ENCODE results near the gene ZNF638. TPM values are rescaled to one million over a fixed set of nuclear protein-coding genes. Genes with fewer than 3 reads are reported as not detected.
"Not testable (repeated sequence)": the region's sequence is repeated elsewhere in the genome, so short reads cannot be mapped to it uniquely, and the experiment has no call there.

The ZNF638 gene
- total and polyA plus RNA-seq, 4 donors = 23.8 to 184 (median 127) TPM

DNA sequence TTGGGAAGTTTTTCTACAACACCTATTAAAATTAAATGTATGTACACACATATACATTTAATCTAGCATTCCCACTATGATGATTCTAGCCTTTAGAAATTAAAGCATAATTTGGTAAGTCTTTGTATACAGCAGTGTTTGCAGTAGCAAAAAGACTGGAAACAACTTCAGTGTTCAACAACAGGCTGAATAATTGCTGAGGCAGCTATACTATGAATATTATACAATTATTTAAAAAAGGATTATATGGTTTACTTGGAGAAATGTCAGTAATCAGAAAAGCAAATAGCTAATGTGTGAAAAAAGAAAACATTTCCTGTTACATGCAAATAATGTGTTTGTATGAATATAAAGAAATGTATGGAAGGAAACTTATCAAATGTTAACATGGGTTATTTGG, 1.4 kb upstream of the ZNF638 start:
- Histone ChIP-seq H3K36me3 (ENCODE audit: control insufficient read depth in 1 of 2, insufficient read depth in 2 of 2, low read length in 1 of 2) (no peaks in the 10 kb centered on the region), H3K9me3 (ENCODE audit: control insufficient read depth, low read length) (no peaks in the 10 kb centered on the region), H3K27me3 (ENCODE audit: control insufficient read depth in 1 of 2, insufficient read depth in 2 of 2, low read length in 1 of 2) (no peaks in the 10 kb centered on the region), H3K4me1 (ENCODE audit: control insufficient read depth in 1 of 2, insufficient read depth in 2 of 2, low read length in 2 of 2) (no peaks in the 10 kb centered on the region), H3K27ac (ENCODE audit: low read depth in 1 of 2, low read length in 2 of 2) (no peak overlapping the region), H3K4me3 (ENCODE audit: low read length in 2 of 2) (no peak overlapping the region)
- no peak for DNase-seq
- intact Hi-C loops (cut with DNase I) = loop anchor here in 1 of 2 donors (10.0 kb wide), 1 partner anchor 105 kb away; the partner anchor contains the start of gene PAIP2B
- no peak for ATAC-seq (ENCODE audit: low FRiP score)

DNA sequence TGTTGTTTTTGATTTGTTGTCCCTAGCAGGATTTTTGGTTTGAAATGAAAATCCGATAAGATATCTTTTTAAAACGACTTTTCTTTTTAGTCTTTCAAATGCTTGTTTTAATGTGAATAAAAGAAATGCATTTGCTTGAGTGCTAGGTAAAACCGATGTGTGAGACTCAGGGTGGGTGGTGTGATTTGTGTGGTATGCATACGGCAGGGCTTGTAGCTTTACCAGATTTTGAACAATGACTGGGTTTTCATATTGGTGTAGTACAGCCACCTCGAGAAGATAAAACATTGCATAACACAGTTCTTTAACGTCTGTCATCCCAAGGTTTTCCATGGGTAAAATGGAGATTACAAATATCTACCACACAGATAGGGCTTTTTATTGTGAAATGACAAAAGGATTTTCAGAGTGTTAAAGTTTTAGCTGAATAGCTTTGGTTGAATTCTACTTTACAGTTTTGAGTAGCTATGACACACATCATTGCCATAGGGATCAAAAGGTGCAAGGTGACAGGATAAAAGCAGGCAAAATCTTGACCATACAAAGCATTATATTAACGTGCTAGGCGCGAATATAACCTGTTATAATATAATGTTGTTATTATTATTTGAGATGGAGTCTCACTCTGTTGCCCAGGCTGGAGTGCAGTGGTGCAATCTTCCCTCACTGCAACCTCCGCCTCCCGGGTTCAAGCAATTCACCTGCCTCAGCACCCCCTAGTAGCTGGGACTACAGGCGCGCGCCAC, 824 bp upstream of the ZNF638 start:
- WGBS, 2 donors = 49 to 52% methylated on average over 14 of the region's 14 CpGs
- intact Hi-C loops (cut with DNase I) = loop anchor here in 1 of 2 donors (10.0 kb wide), 1 partner anchor 106 kb away; the partner anchor contains the start of gene PAIP2B
- Histone ChIP-seq H3K27me3 (ENCODE audit: control insufficient read depth in 1 of 2, insufficient read depth in 2 of 2, low read length in 1 of 2) (no peaks in the 10 kb centered on the region), H3K36me3 (ENCODE audit: control insufficient read depth in 1 of 2, insufficient read depth in 2 of 2, low read length in 1 of 2) (no peaks in the 10 kb centered on the region), H3K4me1 (ENCODE audit: control insufficient read depth in 1 of 2, insufficient read depth in 2 of 2, low read length in 2 of 2) (no peaks in the 10 kb centered on the region), H3K9me3 (ENCODE audit: control insufficient read depth, low read length) (no peaks in the 10 kb centered on the region), H3K4me3 (ENCODE audit: low read length in 2 of 2) (no peak overlapping the region), H3K27ac (ENCODE audit: low read depth in 1 of 2, low read length in 2 of 2) (no peak overlapping the region)
- no peak for DNase-seq
- ATAC-seq (ENCODE audit: low FRiP score) = no peak

DNA sequence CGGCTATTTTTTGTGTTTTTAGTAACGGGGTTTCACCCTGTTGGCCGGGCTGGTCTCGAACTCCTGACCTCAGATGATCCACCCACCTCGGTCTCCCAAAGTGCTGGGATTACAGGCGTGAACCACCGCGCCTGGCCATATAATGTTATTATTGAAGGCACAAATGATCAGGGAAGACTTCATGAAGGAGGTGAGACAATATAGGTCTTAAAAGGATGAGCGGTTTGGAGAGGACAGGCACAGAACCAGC, 326 bp upstream of the ZNF638 start:
- DNase-seq; H3K4me1 ChIP-seq (ENCODE audit: control insufficient read depth in 1 of 2, insufficient read depth in 2 of 2, low read length in 2 of 2); H3K36me3 ChIP-seq (ENCODE audit: control insufficient read depth in 1 of 2, insufficient read depth in 2 of 2, low read length in 1 of 2); H3K27me3 ChIP-seq (ENCODE audit: control insufficient read depth in 1 of 2, insufficient read depth in 2 of 2, low read length in 1 of 2); H3K27ac ChIP-seq (ENCODE audit: low read depth in 1 of 2, low read length in 2 of 2); H3K9me3 ChIP-seq (ENCODE audit: control insufficient read depth, low read length); ATAC-seq (ENCODE audit: low FRiP score): not testable (repeated sequence)
- intact Hi-C loops (cut with DNase I) = loop anchor here in 1 of 2 donors (10.0 kb wide), 1 partner anchor 106 kb away; the partner anchor contains the start of gene PAIP2B
- peak overlapping the region in 1 of 2 donors; percentile 41 for H3K4me3 ChIP-seq (ENCODE audit: low read length in 2 of 2)
- WGBS, 2 donors = 3 to 6% methylated on average over 9 of the region's 9 CpGs

- no peaks in the 10 kb centered on the region for H3K4me1 ChIP-seq (ENCODE audit: control insufficient read depth in 1 of 2, insufficient read depth in 2 of 2, low read length in 2 of 2)
- ATAC-seq (ENCODE audit: low FRiP score) (no peak), DNase-seq (no peak)
- intact Hi-C loops (cut with DNase I) = loop anchor here in 1 of 2 donors (10.0 kb wide), 1 partner anchor 108 kb away; the partner anchor contains the start of gene PAIP2B
- H3K27ac ChIP-seq (ENCODE audit: low read depth in 1 of 2, low read length in 2 of 2) = peak overlapping the region in 1 of 2 donors; percentile 54
- H3K4me3 ChIP-seq (ENCODE audit: low read length in 2 of 2) = peak overlapping the region; percentile 51 to 93
- H3K27me3 ChIP-seq (ENCODE audit: control insufficient read depth in 1 of 2, insufficient read depth in 2 of 2, low read length in 1 of 2) = no peaks in the 10 kb centered on the region
- no peaks in the 10 kb centered on the region for H3K36me3 ChIP-seq (ENCODE audit: control insufficient read depth in 1 of 2, insufficient read depth in 2 of 2, low read length in 1 of 2)
- no peaks in the 10 kb centered on the region for H3K9me3 ChIP-seq (ENCODE audit: control insufficient read depth, low read length)
- whole genome bisulfite sequencing, 2 donors = 0% methylated on average over 6 of the region's 6 CpGs
Measured at GRCh38 chr2:71332435-71332796, 834 bp downstream of the ZNF638 start.

GRCh38 chr2:71333619-71334018, 2.0 kb downstream of the ZNF638 start:
- Histone ChIP-seq H3K36me3 (ENCODE audit: control insufficient read depth in 1 of 2, insufficient read depth in 2 of 2, low read length in 1 of 2) (no peaks in the 10 kb centered on the region), H3K9me3 (ENCODE audit: control insufficient read depth, low read length) (no peaks in the 10 kb centered on the region), H3K27ac (ENCODE audit: low read depth in 1 of 2, low read length in 2 of 2) (no peak overlapping the region), H3K27me3 (ENCODE audit: control insufficient read depth in 1 of 2, insufficient read depth in 2 of 2, low read length in 1 of 2) (no peaks in the 10 kb centered on the region), H3K4me1 (ENCODE audit: control insufficient read depth in 1 of 2, insufficient read depth in 2 of 2, low read length in 2 of 2) (no peaks in the 10 kb centered on the region), H3K4me3 (ENCODE audit: low read length in 2 of 2) (peak overlapping the region; percentile 51 to 93)
- 50 to 51% methylated on average over 3 of the region's 3 CpGs for WGBS, 2 donors
- no peak for ATAC-seq (ENCODE audit: low FRiP score)
- DNase-seq = no peak
- intact Hi-C loops (cut with DNase I) = loop anchor here in 1 of 2 donors (10.0 kb wide), 1 partner anchor 109 kb away; the partner anchor contains the start of gene PAIP2B

DNA sequence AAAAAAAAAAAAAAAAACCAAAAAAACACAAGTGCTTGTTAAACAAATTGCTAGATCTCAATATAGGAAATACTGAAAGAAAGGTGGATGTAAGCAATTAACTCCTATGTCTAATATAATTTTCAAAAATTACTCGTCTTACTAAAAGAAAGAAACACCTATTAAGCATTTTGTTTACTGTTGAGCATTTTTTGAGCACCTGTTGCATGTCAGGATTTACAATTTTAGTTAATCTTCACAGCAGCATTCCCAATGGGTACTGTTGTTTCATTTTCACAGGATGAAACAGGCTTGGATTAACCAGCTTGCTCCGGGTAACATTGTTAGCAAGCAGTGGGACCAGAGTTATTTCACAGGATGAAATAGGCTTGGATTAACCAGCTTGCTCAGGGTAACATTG, 4.8 kb downstream of the ZNF638 start:
- no peaks in the 10 kb centered on the region for H3K27me3 ChIP-seq (ENCODE audit: control insufficient read depth in 1 of 2, insufficient read depth in 2 of 2, low read length in 1 of 2)
- ATAC-seq (ENCODE audit: low FRiP score) (no peak), DNase-seq (no peak)
- intact Hi-C loops (cut with DNase I) = loop anchor here in 1 of 2 donors (5.0 to 10.0 kb wide), 2 partner anchors 36 to 112 kb away; partner anchors contain the start of gene PAIP2B
- 72 to 74% methylated on average over 2 of the region's 2 CpGs for WGBS, 2 donors
- H3K27ac ChIP-seq (ENCODE audit: low read depth in 1 of 2, low read length in 2 of 2) = no peak overlapping the region
- no peak overlapping the region for H3K4me3 ChIP-seq (ENCODE audit: low read length in 2 of 2)
- no peaks in the 10 kb centered on the region for H3K36me3 ChIP-seq (ENCODE audit: control insufficient read depth in 1 of 2, insufficient read depth in 2 of 2, low read length in 1 of 2)
- no peaks in the 10 kb centered on the region for H3K9me3 ChIP-seq (ENCODE audit: control insufficient read depth, low read length)
- peaks cover 0 to 2% of the 10 kb centered on the region in 2 donors for H3K4me1 ChIP-seq (ENCODE audit: control insufficient read depth in 1 of 2, insufficient read depth in 2 of 2, low read length in 2 of 2)

GRCh38 chr2:71336802-71337201, 5.2 kb downstream of the ZNF638 start:
- peak; percentile 75 for ATAC-seq (ENCODE audit: low FRiP score)
- intact Hi-C loops (cut with DNase I) = loop anchor here in 1 of 2 donors (5.0 to 10.0 kb wide), 2 partner anchors 35 to 112 kb away; partner anchors contain the start of gene PAIP2B
- H3K4me3 ChIP-seq (ENCODE audit: low read length in 2 of 2) = no peak overlapping the region
- H3K27me3 ChIP-seq (ENCODE audit: control insufficient read depth in 1 of 2, insufficient read depth in 2 of 2, low read length in 1 of 2) = no peaks in the 10 kb centered on the region
- no peak overlapping the region for H3K27ac ChIP-seq (ENCODE audit: low read depth in 1 of 2, low read length in 2 of 2)
- H3K36me3 ChIP-seq (ENCODE audit: control insufficient read depth in 1 of 2, insufficient read depth in 2 of 2, low read length in 1 of 2) = no peaks in the 10 kb centered on the region
- peaks cover 0 to 2% of the 10 kb centered on the region in 2 donors for H3K4me1 ChIP-seq (ENCODE audit: control insufficient read depth in 1 of 2, insufficient read depth in 2 of 2, low read length in 2 of 2)
- no peak for DNase-seq
- no peaks in the 10 kb centered on the region for H3K9me3 ChIP-seq (ENCODE audit: control insufficient read depth, low read length)

DNA sequence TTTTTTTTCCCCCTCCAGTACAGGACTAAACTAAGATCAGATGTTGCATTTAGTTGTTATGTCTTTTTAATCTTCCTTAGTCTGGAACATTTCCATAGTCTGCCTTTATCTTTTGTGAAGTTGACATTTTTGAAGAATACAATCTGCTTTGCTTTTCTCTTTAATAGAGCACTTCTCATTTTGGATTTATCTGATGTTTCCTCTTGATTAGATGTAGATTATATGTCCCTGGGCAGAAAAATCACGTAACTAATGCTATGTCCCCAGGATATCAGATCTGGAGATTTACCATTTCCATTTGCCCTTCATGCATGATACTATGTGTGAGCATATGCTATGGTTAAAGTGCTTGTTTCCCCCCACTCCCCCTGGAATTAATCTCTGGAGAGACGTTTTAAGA, 6.2 kb downstream of the ZNF638 start:
- intact Hi-C loops (cut with DNase I) = loop anchor here in 1 of 2 donors (5.0 to 10.0 kb wide), 2 partner anchors 35 to 113 kb away; partner anchors contain the start of gene PAIP2B
- peaks cover 2% of the 10 kb centered on the region in 2 donors for H3K4me1 ChIP-seq (ENCODE audit: control insufficient read depth in 1 of 2, insufficient read depth in 2 of 2, low read length in 2 of 2)
- WGBS, 2 donors = 42 to 56% methylated on average over 2 of the region's 2 CpGs
- no peaks in the 10 kb centered on the region for H3K27me3 ChIP-seq (ENCODE audit: control insufficient read depth in 1 of 2, insufficient read depth in 2 of 2, low read length in 1 of 2)
- H3K36me3 ChIP-seq (ENCODE audit: control insufficient read depth in 1 of 2, insufficient read depth in 2 of 2, low read length in 1 of 2) = no peaks in the 10 kb centered on the region
- H3K27ac ChIP-seq (ENCODE audit: low read depth in 1 of 2, low read length in 2 of 2) = no peak overlapping the region
- no peaks in the 10 kb centered on the region for H3K9me3 ChIP-seq (ENCODE audit: control insufficient read depth, low read length)
- ATAC-seq (ENCODE audit: low FRiP score) (no peak), DNase-seq (no peak)
- no peak overlapping the region for H3K4me3 ChIP-seq (ENCODE audit: low read length in 2 of 2)

- ATAC-seq (ENCODE audit: low FRiP score) (no peak), DNase-seq (no peak)
- Histone ChIP-seq H3K4me3 (ENCODE audit: low read length in 2 of 2) (no peak overlapping the region), H3K27me3 (ENCODE audit: control insufficient read depth in 1 of 2, insufficient read depth in 2 of 2, low read length in 1 of 2) (no peaks in the 10 kb centered on the region), H3K9me3 (ENCODE audit: control insufficient read depth, low read length) (no peaks in the 10 kb centered on the region), H3K36me3 (ENCODE audit: control insufficient read depth in 1 of 2, insufficient read depth in 2 of 2, low read length in 1 of 2) (no peaks in the 10 kb centered on the region), H3K4me1 (ENCODE audit: control insufficient read depth in 1 of 2, insufficient read depth in 2 of 2, low read length in 2 of 2) (peaks cover 2% of the 10 kb centered on the region in 2 donors), H3K27ac (ENCODE audit: low read depth in 1 of 2, low read length in 2 of 2) (no peak overlapping the region)
- WGBS, 2 donors = 86 to 92% methylated on average over 2 of the region's 2 CpGs
- intact Hi-C loops (cut with DNase I) = loop anchor here in 1 of 2 donors (5.0 to 10.0 kb wide), 2 partner anchors 33 to 115 kb away; partner anchors contain the start of gene PAIP2B
Measured at GRCh38 chr2:71339685-71340084, 8.1 kb downstream of the ZNF638 start.

All from aorta (tissue), 5 donors.